NCI-H2196 treated with DMSO at 0.1 percent for 48 hours (cell line): ENCODE results near the gene ERAP2.
"Not testable (repeated sequence)": the region's sequence is repeated elsewhere in the genome, so short reads cannot be mapped to it uniquely, and the experiment has no call there.

Source experiments
- DNase-seq: peaks from one replicate; lab custom pipeline; 2025; ENCODE audit not compliant: unreplicated experiment; lab: John Stamatoyannopoulos, UW

The ERAP2 gene, protein sequence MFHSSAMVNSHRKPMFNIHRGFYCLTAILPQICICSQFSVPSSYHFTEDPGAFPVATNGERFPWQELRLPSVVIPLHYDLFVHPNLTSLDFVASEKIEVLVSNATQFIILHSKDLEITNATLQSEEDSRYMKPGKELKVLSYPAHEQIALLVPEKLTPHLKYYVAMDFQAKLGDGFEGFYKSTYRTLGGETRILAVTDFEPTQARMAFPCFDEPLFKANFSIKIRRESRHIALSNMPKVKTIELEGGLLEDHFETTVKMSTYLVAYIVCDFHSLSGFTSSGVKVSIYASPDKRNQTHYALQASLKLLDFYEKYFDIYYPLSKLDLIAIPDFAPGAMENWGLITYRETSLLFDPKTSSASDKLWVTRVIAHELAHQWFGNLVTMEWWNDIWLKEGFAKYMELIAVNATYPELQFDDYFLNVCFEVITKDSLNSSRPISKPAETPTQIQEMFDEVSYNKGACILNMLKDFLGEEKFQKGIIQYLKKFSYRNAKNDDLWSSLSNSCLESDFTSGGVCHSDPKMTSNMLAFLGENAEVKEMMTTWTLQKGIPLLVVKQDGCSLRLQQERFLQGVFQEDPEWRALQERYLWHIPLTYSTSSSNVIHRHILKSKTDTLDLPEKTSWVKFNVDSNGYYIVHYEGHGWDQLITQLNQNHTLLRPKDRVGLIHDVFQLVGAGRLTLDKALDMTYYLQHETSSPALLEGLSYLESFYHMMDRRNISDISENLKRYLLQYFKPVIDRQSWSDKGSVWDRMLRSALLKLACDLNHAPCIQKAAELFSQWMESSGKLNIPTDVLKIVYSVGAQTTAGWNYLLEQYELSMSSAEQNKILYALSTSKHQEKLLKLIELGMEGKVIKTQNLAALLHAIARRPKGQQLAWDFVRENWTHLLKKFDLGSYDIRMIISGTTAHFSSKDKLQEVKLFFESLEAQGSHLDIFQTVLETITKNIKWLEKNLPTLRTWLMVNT

GRCh38 chr5:96876292-96876850 lies at the start of gene ERAP2:
TSS of gene ERAP2 (plus strand) at chr5:96876500. CDS start at chr5:96879686, 3,186 bp downstream.
- no peak for DNase-seq

DNA sequence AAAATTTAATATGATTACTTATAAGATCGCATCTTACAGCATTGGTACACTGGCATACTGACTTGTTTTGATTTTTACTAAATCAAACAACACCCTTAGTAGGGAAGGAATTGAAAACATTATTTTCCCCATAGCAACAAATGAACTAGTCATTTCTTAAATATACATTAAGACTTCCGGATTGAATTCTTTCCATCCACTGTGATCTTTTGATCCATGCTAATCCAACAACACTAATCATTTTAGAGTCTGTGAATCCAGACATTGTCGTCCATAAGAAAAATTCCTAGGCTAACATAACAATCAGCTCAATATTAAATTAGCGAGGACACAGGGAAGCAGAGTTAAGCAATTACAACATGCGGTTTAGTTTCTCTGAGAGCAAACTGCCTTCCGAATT lies 47.0 kb upstream of the ERAP2 start:
- no peak for DNase-seq

GRCh38 chr5:96834016-96834415 lies 42.3 kb upstream of the ERAP2 start:
- no peak for DNase-seq

GRCh38 chr5:96835791-96836191 lies 40.5 kb upstream of the ERAP2 start:
- DNase-seq = no peak

- no peak for DNase-seq
Observed at GRCh38 chr5:96836817-96837216, 39.5 kb upstream of the ERAP2 start.

DNA sequence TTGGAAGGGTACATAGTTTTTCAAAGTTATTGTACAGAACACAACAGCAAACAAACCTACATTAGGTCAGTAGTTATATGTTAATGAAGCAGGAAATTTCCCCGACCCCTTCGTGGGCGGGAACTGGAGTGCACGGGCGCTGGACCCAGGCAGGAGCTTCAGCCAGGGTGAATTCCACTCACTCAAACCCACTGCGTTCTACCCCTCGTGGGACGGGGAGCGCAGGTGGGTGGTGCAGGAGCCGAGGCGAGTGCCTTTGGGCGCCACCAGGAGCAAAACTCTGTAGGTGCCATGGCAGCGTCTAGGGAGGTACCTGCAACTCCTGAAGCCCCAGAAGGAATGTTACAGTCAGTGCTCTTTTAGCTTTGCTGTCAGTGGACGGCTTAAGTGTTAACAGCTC lies 39.0 kb upstream of the ERAP2 start:
- no peak for DNase-seq

- no peak for DNase-seq
Observed at GRCh38 chr5:96838201-96839070, 37.9 kb upstream of the ERAP2 start.

DNA sequence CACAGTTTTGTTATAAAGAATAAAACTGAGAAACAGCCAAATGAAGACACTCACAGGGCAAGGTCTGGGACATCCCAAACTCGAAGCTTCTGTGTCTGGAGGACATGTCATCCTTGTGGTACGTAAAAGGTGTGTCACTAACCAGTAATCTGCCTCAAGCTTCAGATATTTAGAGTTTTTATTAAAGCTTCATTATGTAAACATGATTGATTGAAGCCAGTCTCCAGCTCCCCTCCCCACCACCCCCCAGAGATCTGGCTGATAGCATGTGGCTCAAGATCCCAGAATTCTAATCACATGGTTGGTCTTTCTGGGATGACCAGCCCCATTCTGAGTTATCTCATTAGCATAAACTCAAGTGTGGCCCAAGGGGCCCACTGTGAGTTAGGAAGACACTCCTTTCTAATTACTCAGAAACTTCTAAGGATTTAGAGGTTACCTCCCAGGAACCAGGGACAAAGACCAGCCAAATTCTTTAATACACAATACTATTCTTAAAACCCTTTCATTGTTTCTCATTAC lies 37.2 kb upstream of the ERAP2 start:
- DNase-seq = no peak

- not testable (repeated sequence) for DNase-seq
Observed at GRCh38 chr5:96841931-96842330, 34.4 kb upstream of the ERAP2 start.

DNA sequence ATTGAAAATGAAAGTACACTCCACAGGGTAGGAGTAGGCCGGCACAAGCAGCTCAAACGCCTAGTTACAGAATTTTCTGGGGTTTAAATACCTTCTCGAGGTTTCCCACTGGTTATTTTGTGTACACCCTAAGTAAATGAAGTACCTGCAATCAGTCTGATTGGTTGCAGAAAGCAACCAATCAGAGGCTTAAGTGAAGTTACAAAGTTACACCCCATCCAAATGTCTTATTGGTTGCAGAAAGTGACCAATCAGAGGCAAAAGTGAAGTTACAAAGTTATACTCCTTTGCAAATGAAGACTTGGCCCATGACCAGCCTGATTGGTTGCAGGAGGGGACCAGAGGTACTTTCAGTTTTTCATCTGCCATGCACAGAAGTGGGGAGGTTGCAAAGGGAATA lies 33.2 kb upstream of the ERAP2 start:
- DNase-seq = no peak

DNA sequence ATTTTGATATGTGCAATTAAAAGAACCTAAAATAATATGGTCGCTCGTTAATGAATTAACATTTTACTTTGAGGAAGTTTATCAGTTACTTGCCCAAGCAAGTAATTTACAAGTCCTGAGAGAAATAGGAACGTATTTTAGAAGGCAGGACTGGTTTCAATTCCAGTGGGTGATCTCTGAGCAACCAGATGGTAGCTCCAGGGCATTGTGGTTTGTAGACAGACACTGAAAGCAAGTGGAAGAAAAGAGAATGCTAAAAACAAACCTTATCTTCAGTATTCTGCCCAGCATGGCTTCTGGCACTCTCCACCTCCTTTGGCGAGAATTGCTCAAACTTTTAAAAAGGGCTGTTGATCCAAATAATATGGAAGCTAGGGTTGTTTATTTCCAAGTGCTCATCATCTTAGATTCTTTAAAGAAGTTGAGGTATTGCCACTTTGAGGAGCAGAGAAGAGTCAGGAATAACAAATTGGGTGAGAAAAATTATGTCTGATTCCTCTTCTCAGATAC lies 31.8 kb upstream of the ERAP2 start:
- no peak for DNase-seq

DNA sequence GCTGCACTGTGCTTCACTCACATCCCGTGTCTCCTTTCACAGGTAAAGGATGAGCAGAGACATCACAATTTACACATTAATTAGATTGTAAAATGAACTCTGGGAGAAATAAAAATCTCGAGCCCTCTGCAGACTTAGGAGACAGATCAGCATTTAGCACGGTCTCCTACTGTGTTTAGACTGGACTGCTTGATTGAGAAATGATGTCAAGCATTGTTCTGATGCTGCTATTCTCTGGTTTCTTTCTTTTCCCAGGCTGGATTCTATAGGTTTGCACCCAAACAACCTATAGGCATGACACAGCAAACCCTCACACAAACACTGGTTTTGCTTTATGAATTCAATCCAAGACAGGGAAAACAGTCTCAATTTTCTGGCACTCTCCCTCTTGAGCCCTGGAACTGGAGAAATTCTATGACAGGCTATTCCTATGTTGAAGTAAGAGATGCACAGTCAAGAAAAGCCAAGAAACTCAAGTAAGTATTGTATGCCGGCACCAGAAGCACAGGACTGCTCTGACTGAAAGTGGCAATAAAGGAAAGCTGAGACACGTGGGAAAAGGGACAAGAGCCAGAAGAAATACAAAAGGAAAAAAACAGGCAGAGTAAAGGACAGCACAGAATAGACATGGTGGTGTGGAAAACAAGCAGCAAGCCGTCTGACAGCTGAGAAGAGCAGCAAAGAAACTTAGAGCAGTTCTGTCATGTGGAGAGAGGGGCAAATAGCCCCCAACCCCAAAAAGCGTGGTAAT lies 24.8 kb upstream of the ERAP2 start:
- no peak for DNase-seq

DNA sequence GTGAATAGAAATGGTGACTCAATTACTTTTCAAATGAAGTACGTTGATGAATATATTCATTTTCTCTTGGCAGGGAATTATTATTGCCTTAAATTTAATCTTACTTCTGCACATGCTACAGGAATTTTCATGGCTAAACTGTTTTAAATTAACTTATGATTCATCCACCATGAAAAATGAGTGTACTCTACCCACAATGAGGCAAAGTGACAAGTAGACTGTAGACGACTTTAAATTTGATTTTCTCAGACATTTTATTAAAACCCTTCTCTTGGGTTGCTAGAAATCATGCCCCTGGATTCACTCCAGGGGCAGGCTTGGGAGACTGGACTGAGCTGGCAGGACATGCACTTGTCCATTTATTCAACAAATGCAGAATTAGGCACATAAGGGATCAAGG lies 23.5 kb upstream of the ERAP2 start:
- no peak for DNase-seq

DNA sequence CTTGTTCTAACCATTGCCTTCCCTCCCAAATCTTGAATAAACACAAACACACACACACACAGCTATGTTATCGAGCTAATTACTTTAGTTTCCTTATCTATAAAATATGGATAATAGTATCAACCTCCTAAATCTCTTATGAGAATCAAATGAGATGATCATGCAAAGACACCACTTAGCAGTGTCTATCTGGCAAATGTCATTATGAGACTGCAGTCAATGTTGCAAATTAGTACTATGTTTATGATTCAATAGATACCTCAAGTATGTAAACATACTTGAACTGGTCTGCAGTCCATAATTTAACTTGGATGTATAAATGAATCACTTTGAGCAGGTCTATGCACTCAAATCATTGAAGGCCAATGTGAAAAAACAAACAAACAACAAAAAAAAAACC lies 22.2 kb upstream of the ERAP2 start:
- no peak for DNase-seq

- no peak for DNase-seq
Observed at GRCh38 chr5:96855031-96855872, 21.0 kb upstream of the ERAP2 start.

- no peak for DNase-seq
Observed at GRCh38 chr5:96856371-96856770, 19.9 kb upstream of the ERAP2 start.

- DNase-seq = no peak
Observed at GRCh38 chr5:96857454-96857853, 18.8 kb upstream of the ERAP2 start.

DNA sequence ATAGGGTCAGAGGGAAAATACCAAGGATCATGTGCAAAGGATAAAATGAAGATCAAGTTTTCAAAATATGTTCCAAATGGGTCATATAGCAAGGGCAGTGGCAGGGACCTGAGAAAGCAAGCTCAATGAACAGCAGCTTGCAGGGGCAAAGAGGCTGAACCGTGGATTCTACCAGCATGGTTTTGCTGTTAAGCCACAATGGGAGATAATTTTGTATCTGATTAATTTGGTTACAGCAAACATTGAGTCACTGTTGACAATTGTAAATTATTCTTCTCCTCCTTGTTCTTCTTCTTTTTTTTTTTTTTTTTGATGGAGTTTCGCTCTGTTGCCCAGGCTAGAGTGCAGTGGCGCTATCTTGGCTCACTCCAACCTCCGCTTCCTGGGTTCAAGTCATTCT lies 18.4 kb upstream of the ERAP2 start:
- DNase-seq = no peak

DNA sequence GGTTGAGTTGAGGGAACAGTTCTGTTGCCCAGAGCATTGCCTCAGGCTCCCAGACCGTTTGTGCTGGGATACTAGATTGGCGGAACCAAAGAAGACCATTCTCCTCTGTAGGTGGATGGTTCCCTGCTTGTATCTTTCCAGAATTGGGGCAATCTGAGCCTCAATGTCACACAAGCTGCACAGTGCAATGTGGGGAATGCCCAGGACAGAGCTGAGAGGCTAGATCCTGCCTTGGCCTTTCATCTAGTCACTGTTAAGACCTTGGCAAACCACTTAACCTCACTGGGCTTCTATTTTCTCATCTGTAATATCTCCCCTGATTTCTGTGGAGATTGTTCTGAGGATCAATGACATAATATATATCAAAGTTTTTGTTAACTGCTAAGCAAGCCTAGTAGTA lies 16.9 kb upstream of the ERAP2 start:
- no peak for DNase-seq
